ELF-1 (cell line): ENCODE data around the gene PRR19.

Experiments used
- DNase-seq: peaks from one replicate; pipeline ENCODE4 v3.0.0-alpha.2; 2016; ENCODE audit warnings: low read depth, low spot score

The PRR19 gene

DNA sequence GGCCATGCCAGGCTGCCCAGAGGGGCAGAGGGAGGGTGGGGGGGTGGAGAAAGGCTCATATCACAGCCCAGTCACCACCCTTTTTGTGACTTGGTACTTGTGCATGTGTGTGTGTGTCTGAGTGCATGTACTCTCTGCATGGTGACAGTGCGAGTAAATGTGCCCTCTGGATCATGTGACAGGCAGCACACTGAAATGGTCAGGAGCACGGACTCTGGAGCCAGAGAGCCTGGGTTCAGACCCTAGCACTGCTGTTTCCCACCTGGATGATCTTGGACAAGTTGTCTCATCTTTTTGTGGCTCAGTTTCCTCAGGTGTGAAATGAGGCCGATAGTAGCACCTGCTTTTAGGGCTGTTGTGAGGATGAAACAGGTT, 30.9 kb upstream of the PRR19 start:
- no peak for DNase-seq

DNA sequence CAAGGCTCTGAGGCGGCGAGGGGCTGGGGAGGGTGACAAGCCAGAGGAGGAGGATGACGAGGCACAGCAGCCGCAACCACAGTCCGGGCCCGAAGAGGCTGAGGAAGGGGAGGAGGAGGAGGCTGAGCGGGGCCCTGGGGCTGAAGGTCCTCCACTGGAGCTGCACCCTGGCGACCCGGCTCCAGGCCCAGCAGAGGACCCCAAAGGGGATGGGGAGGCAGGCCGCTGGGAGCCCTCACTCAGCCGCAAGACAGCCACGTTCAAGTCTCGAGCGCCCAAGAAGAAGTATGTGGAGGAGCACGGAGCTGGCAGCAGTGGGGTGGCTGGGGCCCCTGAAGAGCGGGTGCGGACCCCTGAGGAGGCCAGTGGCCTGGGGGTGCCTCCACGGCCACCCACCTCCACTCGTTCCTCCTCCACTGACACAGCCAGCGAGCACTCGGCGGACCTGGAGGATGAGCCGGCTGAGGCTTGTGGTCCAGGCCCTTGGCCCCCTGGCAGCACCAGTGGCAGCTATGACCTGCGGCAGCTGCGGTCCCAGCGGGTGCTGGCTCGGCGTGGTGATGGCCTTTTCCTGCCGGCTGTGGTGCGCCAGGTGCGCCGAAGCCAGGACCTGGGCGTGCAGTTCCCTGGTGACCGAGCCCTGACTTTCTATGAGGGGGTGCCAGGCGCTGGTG, 29.9 kb upstream of the PRR19 start:
- no peak for DNase-seq

- no peak for DNase-seq
These were observed 29.4 kb upstream of the PRR19 start for GRCh38 chr19:42272535-42272897.

DNA sequence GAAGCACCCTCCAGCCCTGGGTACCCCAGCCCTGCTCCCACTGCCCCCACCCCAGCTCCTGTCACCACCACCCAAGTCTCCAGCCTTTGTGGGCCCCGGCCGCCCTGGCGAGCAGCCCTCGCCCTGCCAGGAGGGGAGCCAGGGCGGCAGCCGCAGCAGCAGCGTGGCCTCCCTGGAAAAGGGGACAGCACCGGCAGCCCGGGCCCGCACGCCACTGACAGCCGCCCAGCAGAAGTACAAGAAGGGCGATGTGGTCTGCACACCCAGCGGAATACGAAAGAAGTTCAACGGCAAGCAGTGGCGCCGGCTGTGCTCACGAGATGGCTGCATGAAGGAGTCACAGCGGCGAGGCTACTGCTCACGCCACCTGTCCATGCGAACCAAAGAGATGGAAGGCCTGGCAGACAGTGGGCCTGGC, 28.9 kb upstream of the PRR19 start:
- no peak for DNase-seq

DNA sequence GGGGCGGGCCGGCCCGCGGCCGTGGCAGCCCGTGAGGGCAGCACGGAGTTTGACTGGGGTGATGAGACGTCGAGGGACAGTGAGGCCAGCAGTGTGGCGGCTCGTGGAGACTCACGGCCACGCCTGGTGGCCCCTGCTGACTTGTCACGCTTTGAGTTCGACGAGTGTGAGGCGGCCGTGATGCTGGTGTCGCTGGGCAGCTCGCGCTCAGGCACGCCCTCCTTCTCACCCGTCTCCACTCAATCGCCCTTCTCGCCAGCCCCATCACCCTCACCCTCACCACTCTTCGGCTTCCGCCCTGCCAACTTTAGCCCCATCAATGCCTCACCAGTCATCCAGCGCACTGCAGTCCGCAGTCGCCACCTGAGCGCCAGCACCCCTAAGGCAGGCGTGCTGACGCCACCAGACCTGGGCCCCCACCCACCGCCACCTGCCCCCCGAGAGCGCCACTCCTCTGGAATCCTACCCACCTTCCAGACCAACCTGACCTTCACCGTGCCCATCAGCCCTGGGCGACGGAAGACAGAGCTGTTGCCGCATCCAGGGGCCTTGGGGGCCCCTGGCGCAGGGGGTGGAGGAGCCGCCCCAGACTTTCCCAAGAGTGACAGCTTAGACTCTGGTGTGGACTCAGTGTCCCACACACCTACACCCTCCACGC, 28.4 kb upstream of the PRR19 start:
- DNase-seq, result no peak

GRCh38 chr19:42274065-42274682, 27.8 kb upstream of the PRR19 start:
- no peak for DNase-seq

GRCh38 chr19:42275103-42275502, 26.8 kb upstream of the PRR19 start:
- no peak for DNase-seq

DNA sequence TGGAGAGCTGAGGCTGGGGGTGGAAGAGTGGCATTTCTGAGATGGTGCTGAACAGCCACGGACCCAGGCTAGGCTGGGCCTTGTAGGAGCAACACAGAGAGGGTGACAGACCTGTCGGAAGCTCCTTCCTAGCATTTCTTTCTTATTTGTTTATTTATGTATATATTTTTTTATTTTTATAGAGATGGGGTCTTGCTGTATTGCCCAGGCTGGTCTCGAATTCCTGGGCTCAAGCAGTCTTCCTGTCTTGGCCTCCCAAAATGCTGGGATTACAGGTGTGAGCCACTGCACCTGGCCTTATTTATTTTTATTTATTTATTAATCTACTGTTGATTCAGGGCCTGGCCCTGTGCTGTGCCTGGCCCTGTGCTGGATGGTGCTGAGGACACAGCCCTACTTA, 26.4 kb upstream of the PRR19 start:
- no peak for DNase-seq

- no peak for DNase-seq
These were observed 25.6 kb upstream of the PRR19 start for GRCh38 chr19:42276284-42276683.

GRCh38 chr19:42276821-42277220, 25.1 kb upstream of the PRR19 start:
- no peak for DNase-seq

GRCh38 chr19:42277821-42278451, 24.0 kb upstream of the PRR19 start:
- no peak for DNase-seq

DNA sequence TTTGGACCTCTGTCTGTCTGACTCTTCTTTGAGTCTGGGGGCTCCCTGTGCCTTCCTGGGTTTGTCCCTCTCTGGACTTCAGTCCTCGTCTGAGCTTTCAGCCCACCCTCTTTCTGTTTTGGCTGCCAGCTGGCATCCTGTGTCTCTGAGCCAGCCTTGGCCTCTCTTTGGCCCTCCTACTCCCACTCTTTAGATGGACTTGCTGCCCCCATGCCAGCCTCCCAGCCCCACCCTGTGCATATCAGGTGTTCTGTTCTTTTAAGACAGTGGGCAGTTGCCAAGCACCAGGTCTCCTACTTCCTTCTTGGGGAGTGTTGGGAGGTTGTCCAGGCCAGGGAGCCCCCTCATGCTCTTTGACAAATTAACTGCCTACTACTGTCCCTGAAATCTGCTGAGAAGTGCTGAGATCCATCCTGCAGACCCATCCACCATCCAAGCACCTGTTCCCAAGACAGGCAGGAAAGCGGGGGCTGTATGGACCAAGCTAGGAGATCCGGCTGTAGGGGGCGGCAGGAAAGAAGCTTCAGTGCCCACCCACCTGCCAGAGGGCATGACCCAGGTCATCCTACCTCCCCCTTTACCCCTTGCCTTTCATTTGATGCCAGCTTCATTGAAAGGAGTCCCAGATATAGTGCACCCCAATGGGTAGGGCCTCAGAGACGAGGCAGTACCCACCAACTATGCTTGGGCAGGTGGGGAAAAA, 23.3 kb upstream of the PRR19 start:
- no peak for DNase-seq

- no peak for DNase-seq
These were observed 22.6 kb upstream of the PRR19 start for GRCh38 chr19:42279155-42279901.

- peak; percentile 87 for DNase-seq
These were observed 21.8 kb upstream of the PRR19 start for GRCh38 chr19:42279902-42280814.

- no peak for DNase-seq
These were observed 21.2 kb upstream of the PRR19 start for GRCh38 chr19:42280815-42281145.

GRCh38 chr19:42281146-42281826, 20.6 kb upstream of the PRR19 start:
- peak; percentile 60 for DNase-seq

DNA sequence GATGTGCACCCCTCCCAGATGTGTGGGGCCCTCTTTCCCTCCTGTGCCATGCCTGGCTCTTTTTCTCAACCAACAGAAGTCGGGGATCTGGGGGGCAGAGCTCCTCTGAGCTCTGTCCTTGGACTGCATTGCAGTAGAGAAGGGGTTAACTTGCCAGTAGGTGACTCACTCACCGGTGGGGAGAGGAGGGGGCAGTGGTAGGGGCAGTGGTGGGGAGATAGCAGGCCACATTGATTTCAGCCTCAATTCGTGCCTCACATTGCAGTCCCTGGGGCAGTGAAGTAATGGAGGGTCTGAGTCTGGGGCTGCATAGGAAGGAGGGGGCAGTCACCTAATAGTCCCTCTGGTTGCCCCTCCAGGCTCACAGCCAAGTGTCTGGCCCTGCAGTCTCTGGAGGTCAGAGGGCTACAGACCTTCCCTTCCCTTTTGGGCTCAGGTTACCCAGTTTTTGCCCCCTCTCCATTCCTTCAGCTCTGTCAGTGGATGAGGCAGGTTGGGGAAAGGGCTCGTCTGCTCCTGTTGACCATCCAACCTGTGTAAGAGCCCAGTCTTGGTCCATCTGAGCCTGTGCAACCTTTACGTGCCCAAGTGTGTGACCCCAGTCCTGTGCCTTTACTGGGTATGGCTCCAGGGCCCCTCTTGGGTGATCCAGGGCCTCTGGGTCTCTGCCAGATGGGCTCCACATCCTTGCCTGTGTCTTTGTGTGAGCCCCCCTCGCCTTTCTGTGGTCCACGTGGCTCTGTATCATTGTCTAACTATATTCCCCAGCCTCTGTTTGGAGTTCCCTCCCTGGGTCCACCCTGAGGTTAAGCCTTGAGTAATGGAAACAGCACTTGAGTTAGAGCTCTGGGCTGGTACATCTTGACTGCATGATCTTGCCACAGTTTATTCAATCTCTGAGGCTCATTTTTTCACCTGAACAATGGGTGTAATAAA, 19.8 kb upstream of the PRR19 start:
- no peak for DNase-seq

- DNase-seq, result no peak
These were observed 19.1 kb upstream of the PRR19 start for GRCh38 chr19:42282819-42283187.
